IMR-90 (cell line): ENCODE results near the gene HOXA3. TPM values are rescaled to one million over a fixed set of nuclear protein-coding genes. Genes with fewer than 3 reads are reported as not detected.
A peak's percentile ranks its signal among the peaks of the same experiment; 100 is the strongest.

Experiments
- ATAC-seq: fragments of 200-7000 bp; cut with Tn5 transposase; 2 replicates; pipeline ENCODE4 v1.9.1; 2020; ENCODE audit warnings: low read depth, mild to moderate bottlenecking, moderate library complexity
- BruUV-seq: library from RNA; stranded (reverse); fragments of 400-500 nt; replicated peaks from 2 replicates; lab custom pipeline; 2021; lab: Mats Ljungman, UMichigan
- CTCF ChIA-PET: fragments of 300-600 bp; formaldehyde crosslinking; extraction: SDS; loops from one replicate; lab custom pipeline; 2021; ENCODE audit warnings: antibody characterized with exemption; lab: Yijun Ruan, JAX
- POLR2A ChIA-PET: fragments of 300-600 bp; sonication (Branson Sonifier 250); formaldehyde crosslinking; loops from one replicate; lab custom pipeline; 2022; ENCODE audit warnings: antibody characterized with exemption; ENCODE audit not compliant: unreplicated experiment; lab: Charles Lee
- DNase-seq: peaks from one replicate; pipeline ENCODE4 v3.0.0; 2013
- H2AFZ ChIP-seq: replicated peaks from 2 replicates; pipeline ENCODE3; 2013; ENCODE audit warnings: low read length, mild to moderate bottlenecking; ENCODE audit not compliant: poor library complexity
- H2AK5ac ChIP-seq: 2 replicates; pipeline ENCODE4 v1.6.1; 2013; ENCODE audit warnings: low read depth, low read length, inconsistent platforms
- H2AK9ac ChIP-seq: replicated peaks from 2 replicates; pipeline ENCODE3; 2013; ENCODE audit warnings: mild to moderate bottlenecking, low read depth, low read length, moderate library complexity; ENCODE audit not compliant: poor library complexity
- H2BK120ac ChIP-seq: 2 replicates; pipeline ENCODE4 v1.6.1; 2013; ENCODE audit warnings: low read depth, low read length, inconsistent platforms
- H2BK15ac ChIP-seq: 3 replicates; pipeline ENCODE4 v1.6.1; 2013; ENCODE audit warnings: low read depth, low read length, inconsistent platforms
- H2BK20ac ChIP-seq: 2 replicates; pipeline ENCODE4 v1.6.1; 2013; ENCODE audit warnings: low read depth, mild to moderate bottlenecking, inconsistent platforms, low read length, moderate library complexity
- H2BK5ac ChIP-seq: 2 replicates; pipeline ENCODE4 v1.6.1; 2013; ENCODE audit warnings: mild to moderate bottlenecking, low read depth, low read length, inconsistent platforms; ENCODE audit not compliant: poor library complexity, severe bottlenecking
- H3K14ac ChIP-seq: replicated peaks from 2 replicates; pipeline ENCODE4 v1.6.1; 2013; ENCODE audit warnings: low read depth, low read length, inconsistent platforms
- H3K18ac ChIP-seq: 2 replicates; pipeline ENCODE4 v1.6.1; 2013; ENCODE audit warnings: low read depth, low read length, control low read depth
- H3K23ac ChIP-seq: 2 replicates; pipeline ENCODE4 v1.6.1; 2013; ENCODE audit warnings: low read depth, low read length, inconsistent platforms
- H3K27ac ChIP-seq: 2 replicates; pipeline ENCODE4 v1.5.1; 2013; ENCODE audit warnings: mild to moderate bottlenecking, control low read depth, low read length; ENCODE audit not compliant: insufficient read depth
- H3K27me3 ChIP-seq: 2 replicates; pipeline ENCODE4 v1.6.1; 2013; ENCODE audit warnings: low read length; ENCODE audit not compliant: control insufficient read depth, insufficient read depth
- H3K36me3 ChIP-seq: 2 replicates; pipeline ENCODE4 v1.6.1; 2013; ENCODE audit warnings: low read length, mixed read lengths; ENCODE audit not compliant: control insufficient read depth, insufficient read depth
- H3K4ac ChIP-seq: 2 replicates; pipeline ENCODE4 v1.6.1; 2013; ENCODE audit warnings: low read depth, low read length, inconsistent platforms
- H3K4me1 ChIP-seq: 2 replicates; pipeline ENCODE4 v1.6.1; 2013; ENCODE audit warnings: low read length, mixed read lengths; ENCODE audit not compliant: control insufficient read depth, insufficient read depth
- H3K4me2 ChIP-seq: 2 replicates; pipeline ENCODE4 v1.6.1; 2013; ENCODE audit warnings: low read depth, mild to moderate bottlenecking, control low read depth, low read length, moderate library complexity
- H3K4me3 ChIP-seq: 2 replicates; pipeline ENCODE4 v1.5.1; 2013; ENCODE audit warnings: low read depth, mild to moderate bottlenecking, control low read depth, low read length, moderate library complexity; ENCODE audit not compliant: insufficient read depth
- H3K56ac ChIP-seq: 2 replicates; pipeline ENCODE4 v1.6.1; 2013; ENCODE audit warnings: low read length, inconsistent platforms; ENCODE audit not compliant: insufficient read depth; ENCODE audit errors: extremely low read depth
- H3K79me1 ChIP-seq, 2 experiments: 2 replicates each; pipeline ENCODE4 v1.6.1; 2013; ENCODE audit warnings: low read length in 2 of 2, inconsistent platforms in 1 of 2, low read depth in 1 of 2
- H3K9ac ChIP-seq: 2 replicates; pipeline ENCODE4 v1.6.1; 2013; ENCODE audit warnings: low read depth, low read length, control low read depth
- H3K9me1 ChIP-seq: 2 replicates; pipeline ENCODE4 v1.6.1; 2013; ENCODE audit warnings: low read length, inconsistent platforms; ENCODE audit not compliant: insufficient read depth
- H3K9me3 ChIP-seq: 2 replicates; pipeline ENCODE4 v1.6.1; 2013; ENCODE audit warnings: low read length; ENCODE audit not compliant: control insufficient read depth, insufficient read depth
- H4K20me1 ChIP-seq: 2 replicates; pipeline ENCODE4 v1.6.1; 2013; ENCODE audit warnings: low read length, inconsistent platforms; ENCODE audit not compliant: insufficient read depth
- H4K5ac ChIP-seq: 2 replicates; pipeline ENCODE4 v1.6.1; 2013; ENCODE audit warnings: mild to moderate bottlenecking, low read depth, low read length, control low read depth
- H4K8ac ChIP-seq, 2 experiments: 2 replicates each; pipeline ENCODE4 v1.6.1; 2013; ENCODE audit warnings: low read depth in 2 of 2, low read length in 2 of 2, control low read depth in 1 of 2, inconsistent platforms in 1 of 2
- H4K91ac ChIP-seq: 2 replicates; pipeline ENCODE4 v1.6.1; 2013; ENCODE audit warnings: low read depth, low read length, inconsistent platforms; ENCODE audit not compliant: insufficient read depth
- MXI1 ChIP-seq: IDR thresholded peaks from 2 replicates; pipeline ENCODE4 v1.6.1; 2012; ENCODE audit warnings: low read depth, mild to moderate bottlenecking, low read length, moderate library complexity, borderline replicate concordance
- POLR2A ChIP-seq: IDR thresholded peaks from 2 replicates; pipeline ENCODE4 v1.6.1; 2012; ENCODE audit warnings: mild to moderate bottlenecking, low read depth, low read length
- whole genome bisulfite sequencing, 2 experiments: methylation state at CpG; one replicate each; pipeline versions ENCODE4 v1.1.5 to v1.1.7; 2013; ENCODE audit warnings: missing lambda C conversion rate in 2 of 2; ENCODE audit not compliant: insufficient read length in 1 of 2; ENCODE audit errors: extremely low coverage in 2 of 2; 5-methylcytosine and 5-hydroxymethylcytosine counted together
- dilution Hi-C: fragments of 300-500 bp; cut with HindIII; formaldehyde crosslinking; loops from one replicate; pipeline ENCODE4 v1.14.3; 2018; ENCODE audit warnings: low sequenced_read_pairs; ENCODE audit not compliant: unreplicated experiment
- in situ Hi-C: fragments of 300-500 bp; cut with MboI; formaldehyde crosslinking; loops from 3 replicates; pipeline ENCODE4 v1.14.3; 2019; ENCODE audit warnings: low sequenced_read_pairs, inconsistent platforms, mixed read lengths
- intact Hi-C: fragments of 100-400 bp; cut with micrococcal nuclease; formaldehyde crosslinking; loops from 2 replicates; pipeline ENCODE4 v1.10.0; 2022
- polyA plus RNA-seq, 3 experiments: library from polyadenylated mRNA; depleted of rRNA; stranded (reverse); fragments of >200 nt; gene quantifications; 2 replicates each; pipeline ENCODE4 v1.2.3, GENCODE V29; 2012; ENCODE audit warnings: low replicate concordance in 1 of 3
- total RNA-seq: library from RNA; depleted of rRNA; stranded (reverse); fragments of >200 nt; gene quantifications from 2 replicates; pipeline ENCODE4 v1.2.3, GENCODE V29; 2012

The HOXA3 gene
- total and polyA plus RNA-seq, 2 of the 4 experiments (the other 2 are of a cell fraction) = 0.90 to 5.4 TPM

GRCh38 chr7:27104341-27105058, 47.9 kb downstream of the HOXA3 start:
- DNase-seq = peak; percentile 78
- H3K27me3 ChIP-seq = no peaks in the 10 kb centered on the region
- dilution Hi-C loops (no loop called here), in situ Hi-C loops (loop anchor here (5.0 to 10.0 kb wide), 4 partner anchors 38 to 1242 kb away; partner anchors contain the start of gene HOXA5), intact Hi-C loops (loop anchor here (1.0 kb wide), 1 partner anchor 11 kb away; no protein-coding TSS in a partner anchor)
- CTCF ChIA-PET = interaction anchor here (0.8 to 1.7 kb wide), 2 partner anchors 18 to 247 kb away, joined by 3 to 5 read pairs; no protein-coding TSS in a partner anchor
- ATAC-seq = no peak
- BruUV-seq = no TSS peak
- H3K18ac ChIP-seq = peak overlapping the region; percentile 84
- H3K4me3 ChIP-seq = no peak overlapping the region
- peak overlapping the region; percentile 20 to 84 for H4K8ac ChIP-seq
- peak overlapping the region; percentile 8 for H4K5ac ChIP-seq
- H3K14ac ChIP-seq = peak overlapping the region; percentile 81
- no peak for TF ChIP-seq MXI1
- TF ChIP-seq POLR2A = peak; percentile 19; the same call in 1 of the 2 replicates
- H4K91ac ChIP-seq = peak overlapping the region; percentile 86
- H3K23ac ChIP-seq = peak overlapping the region; percentile 96
- peak overlapping the region; percentile 82; the same call in 1 of the 2 replicates for H2BK20ac ChIP-seq
- H3K9me1 ChIP-seq = peaks cover 5% of the 10 kb centered on the region; the same call in 1 of the 2 replicates
- peak overlapping the region; percentile 91 for H3K4ac ChIP-seq
- H3K56ac ChIP-seq = peak overlapping the region; percentile 76
- peaks cover 0 to 26% of the 10 kb centered on the region in 2 experiments; a peak in 2 of 4 replicates for H3K79me1 ChIP-seq
- H3K4me2 ChIP-seq = peak overlapping the region; percentile 96
- peaks cover 5% of the 10 kb centered on the region; the same call in 1 of the 2 replicates for H4K20me1 ChIP-seq
- peak overlapping the region; percentile 93 for H3K9ac ChIP-seq
- H3K9me3 ChIP-seq = no peaks in the 10 kb centered on the region
- peak overlapping the region; percentile 2 for H2AFZ ChIP-seq
- POLR2A ChIA-PET = interaction anchor here (0.7 kb wide), 1 partner anchor 15 kb away, joined by 3 read pairs; no protein-coding TSS in a partner anchor
- peaks cover 10% of the 10 kb centered on the region; the same call in 1 of the 2 replicates for H3K36me3 ChIP-seq
- peak overlapping the region; percentile 35 for H2AK9ac ChIP-seq
- 13% methylated on average over 3 of the region's 13 CpGs; no CpG with 5 or more reads in 1 of the 2 experiments for WGBS, 2 experiments
- H3K27ac ChIP-seq = peak overlapping the region; percentile 96
- peaks cover 43% of the 10 kb centered on the region for H3K4me1 ChIP-seq
- H2BK120ac ChIP-seq = peak overlapping the region; percentile 84
- H2BK15ac ChIP-seq = peak overlapping the region; percentile 80
- peak overlapping the region; percentile 36; the same call in 1 of the 2 replicates for H2AK5ac ChIP-seq
- peak overlapping the region; percentile 95 for H2BK5ac ChIP-seq
